Large intestine (tissue), 3 donors: ENCODE measurements around the gene EHBP1. TPM values are rescaled to one million over a fixed set of nuclear protein-coding genes. Genes with fewer than 3 reads are reported as not detected.
A peak's percentile ranks its signal among the peaks of the same experiment; 100 is the strongest.
"Not testable (repeated sequence)": the region's sequence is repeated elsewhere in the genome, so short reads cannot be mapped to it uniquely, and the experiment has no call there.

Source experiments
- DNase-seq, 2 donors: peaks; one replicate each; pipeline versions ENCODE4 v3.0.0 to v3.0.0-alpha.2; 2013
- H3K27ac ChIP-seq: one replicate; pipeline ENCODE4 v1.5.1; 2013; ENCODE audit warnings: low read length
- H3K27me3 ChIP-seq: 2 replicates; pipeline ENCODE4 v1.6.1; 2013; ENCODE audit warnings: low read length; ENCODE audit not compliant: control insufficient read depth, insufficient read depth
- H3K36me3 ChIP-seq: 2 replicates; pipeline ENCODE4 v1.6.1; 2013; ENCODE audit warnings: low read length; ENCODE audit not compliant: control insufficient read depth, insufficient read depth
- H3K4me1 ChIP-seq: one replicate; pipeline ENCODE4 v1.6.1; 2013; ENCODE audit warnings: low read length; ENCODE audit not compliant: control insufficient read depth, insufficient read depth
- H3K4me3 ChIP-seq: one replicate; pipeline ENCODE4 v1.5.1; 2013; ENCODE audit warnings: low read length
- H3K9me3 ChIP-seq: one replicate; pipeline ENCODE4 v1.6.1; 2013; ENCODE audit warnings: mild to moderate bottlenecking, low read depth, low read length, moderate library complexity; ENCODE audit not compliant: control insufficient read depth
- WGBS: methylation state at CpG from one replicate; pipeline ENCODE4 v1.1.5; 2013; ENCODE audit warnings: low lambda C conversion rate; ENCODE audit not compliant: insufficient coverage; 5-methylcytosine and 5-hydroxymethylcytosine counted together
- polyA plus RNA-seq: library from polyadenylated mRNA; unstranded; fragments of 120-200 nt; gene quantifications from one replicate; pipeline ENCODE4 v1.2.1, GENCODE V29; 2013

The EHBP1 gene
- polyA plus RNA-seq, 1 donor: 30.7 TPM

GRCh38 chr2:62698653-62699052 lies 6.9 kb upstream of the EHBP1 start:
- peak in 1 of 2 donors; percentile 8 for DNase-seq
- Histone ChIP-seq H3K27me3 (no peaks in the 10 kb centered on the region), H3K4me1 (no peaks in the 10 kb centered on the region), H3K27ac (no peak overlapping the region), H3K9me3 (no peaks in the 10 kb centered on the region), H3K4me3 (no peak overlapping the region), H3K36me3 (no peaks in the 10 kb centered on the region)
- no CpG with 5 or more reads among the region's 1 CpG for WGBS

- H3K36me3 ChIP-seq: no peaks in the 10 kb centered on the region
- no peak for DNase-seq
- WGBS: 0% methylated on average over 1 of the region's 2 CpGs
- peak overlapping the region; percentile 84 for H3K27ac ChIP-seq
- H3K4me3 ChIP-seq: peak overlapping the region; percentile 56
- H3K27me3 ChIP-seq: no peaks in the 10 kb centered on the region
- peaks cover 9% of the 10 kb centered on the region for H3K4me1 ChIP-seq
- H3K9me3 ChIP-seq: no peaks in the 10 kb centered on the region
Measured at GRCh38 chr2:62704654-62705006, 883 bp upstream of the EHBP1 start.

GRCh38 chr2:62705859-62706720 lies 577 bp downstream of the EHBP1 start:
- H3K4me3 ChIP-seq: peak overlapping the region; percentile 77
- H3K9me3 ChIP-seq: no peaks in the 10 kb centered on the region
- peaks cover 9% of the 10 kb centered on the region for H3K4me1 ChIP-seq
- 10% methylated on average over 2 of the region's 57 CpGs for WGBS
- peak overlapping the region; percentile 82 for H3K27ac ChIP-seq
- no peaks in the 10 kb centered on the region for H3K27me3 ChIP-seq
- DNase-seq: peak; percentile 40 to 74
- H3K36me3 ChIP-seq: no peaks in the 10 kb centered on the region

- WGBS: 67% methylated on average over 1 of the region's 7 CpGs
- peak in 1 of 2 donors; percentile 21 for DNase-seq
- peak overlapping the region; percentile 82 for H3K27ac ChIP-seq
Measured at GRCh38 chr2:62706721-62707521, 1.4 kb downstream of the EHBP1 start.

GRCh38 chr2:62708751-62709150 lies 3.2 kb downstream of the EHBP1 start:
- H3K4me1 ChIP-seq: peaks cover 9% of the 10 kb centered on the region
- H3K27me3 ChIP-seq: no peaks in the 10 kb centered on the region
- no peaks in the 10 kb centered on the region for H3K9me3 ChIP-seq
- H3K4me3 ChIP-seq: no peak overlapping the region
- no peak overlapping the region for H3K27ac ChIP-seq
- H3K36me3 ChIP-seq: peaks cover 3% of the 10 kb centered on the region
- DNase-seq: no peak
- WGBS: 100% methylated on average over 1 of the region's 1 CpG

More at GRCh38 chr2:62706721-62707521, 1.4 kb downstream of the EHBP1 start:
- Histone ChIP-seq H3K36me3 (peaks cover 3% of the 10 kb centered on the region), H3K4me1 (peaks cover 9% of the 10 kb centered on the region), H3K27me3 (no peaks in the 10 kb centered on the region), H3K9me3 (no peaks in the 10 kb centered on the region), H3K4me3 (peak overlapping the region; percentile 77)

GRCh38 chr2:62711832-62712494 lies 6.5 kb downstream of the EHBP1 start:
- H3K27ac ChIP-seq: no peak overlapping the region
- no peaks in the 10 kb centered on the region for H3K27me3 ChIP-seq
- H3K4me1 ChIP-seq: peaks cover 5% of the 10 kb centered on the region
- DNase-seq: no peak
- WGBS: no CpG with 5 or more reads among the region's 1 CpG
- H3K4me3 ChIP-seq: no peak overlapping the region
- H3K9me3 ChIP-seq: no peaks in the 10 kb centered on the region
- peaks cover 3% of the 10 kb centered on the region for H3K36me3 ChIP-seq

GRCh38 chr2:62713196-62713595 lies 7.7 kb downstream of the EHBP1 start:
- not testable (repeated sequence) for H3K4me1 ChIP-seq, H3K9me3 ChIP-seq, H3K27me3 ChIP-seq, H3K36me3 ChIP-seq, H3K4me3 ChIP-seq, H3K27ac ChIP-seq, DNase-seq
- no CpG with 5 or more reads among the region's 3 CpGs for WGBS

GRCh38 chr2:62713837-62714236 lies 8.3 kb downstream of the EHBP1 start:
- H3K4me3 ChIP-seq: no peak overlapping the region
- no peaks in the 10 kb centered on the region for H3K27me3 ChIP-seq
- no peak overlapping the region for H3K27ac ChIP-seq
- no peak for DNase-seq
- no peaks in the 10 kb centered on the region for H3K9me3 ChIP-seq
- peaks cover 3% of the 10 kb centered on the region for H3K36me3 ChIP-seq
- H3K4me1 ChIP-seq: no peaks in the 10 kb centered on the region

- Histone ChIP-seq H3K27me3 (no peaks in the 10 kb centered on the region), H3K4me3 (no peak overlapping the region), H3K36me3 (no peaks in the 10 kb centered on the region), H3K4me1 (no peaks in the 10 kb centered on the region), H3K27ac (no peak overlapping the region), H3K9me3 (no peaks in the 10 kb centered on the region)
- WGBS: 82% methylated on average over 2 of the region's 4 CpGs
- no peak for DNase-seq
Measured at GRCh38 chr2:62716768-62717167, 11.3 kb downstream of the EHBP1 start.

GRCh38 chr2:62717503-62718081 lies 12.1 kb downstream of the EHBP1 start:
- no peaks in the 10 kb centered on the region for H3K27me3 ChIP-seq
- H3K36me3 ChIP-seq: no peaks in the 10 kb centered on the region
- H3K4me3 ChIP-seq: no peak overlapping the region
- H3K4me1 ChIP-seq: no peaks in the 10 kb centered on the region
- WGBS: 100% methylated on average over 2 of the region's 4 CpGs
- no peaks in the 10 kb centered on the region for H3K9me3 ChIP-seq
- DNase-seq: no peak
- H3K27ac ChIP-seq: no peak overlapping the region
